KMS-11 (cell line): ENCODE data around the gene CUEDC1.

Source experiments
- H2AFZ ChIP-seq: fragments of 200-600 bp; sonication (generic); 2 replicates; pipeline ENCODE4 v1.6.1; 2016; ENCODE audit warnings: antibody characterized with exemption, mixed run types, low read depth
- H3K27ac ChIP-seq: fragments of 200-600 bp; sonication (generic); 2 replicates; pipeline ENCODE4 v1.6.1; 2016; ENCODE audit warnings: mild to moderate bottlenecking, mixed run types
- H3K27me3 ChIP-seq: fragments of 200-600 bp; sonication (generic); 2 replicates; pipeline ENCODE4 v1.6.1; 2017; ENCODE audit warnings: mild to moderate bottlenecking, low read depth, mixed run types, moderate library complexity; ENCODE audit not compliant: insufficient read depth
- H3K36me3 ChIP-seq: fragments of 200-600 bp; sonication (generic); 2 replicates; pipeline ENCODE4 v1.6.1; 2017; ENCODE audit warnings: mild to moderate bottlenecking, mixed run types; ENCODE audit not compliant: insufficient read depth
- H3K4me1 ChIP-seq: fragments of 200-600 bp; sonication (generic); 2 replicates; pipeline ENCODE4 v1.6.1; 2016; ENCODE audit warnings: mild to moderate bottlenecking, low read depth, mixed run types; ENCODE audit not compliant: poor library complexity, severe bottlenecking
- H3K4me2 ChIP-seq: fragments of 200-600 bp; sonication (generic); 2 replicates; pipeline ENCODE4 v1.7.0; 2016; ENCODE audit warnings: mild to moderate bottlenecking, mixed run types
- H3K4me3 ChIP-seq: fragments of 200-600 bp; sonication (generic); IDR thresholded peaks from 2 replicates; pipeline ENCODE4 v1.6.1; 2017; ENCODE audit warnings: low read depth, low read length, mixed read lengths; ENCODE audit not compliant: insufficient read depth
- H3K79me2 ChIP-seq: fragments of 200-600 bp; sonication (generic); 2 replicates; pipeline ENCODE4 v1.6.1; 2016; ENCODE audit warnings: low read depth, mixed run types; ENCODE audit not compliant: insufficient read depth
- H3K9ac ChIP-seq: fragments of 200-600 bp; sonication (generic); 2 replicates; pipeline ENCODE4 v1.6.1; 2016; ENCODE audit warnings: mild to moderate bottlenecking, mixed run types
- H4K20me1 ChIP-seq: fragments of 200-600 bp; sonication (generic); 2 replicates; pipeline ENCODE4 v1.6.1; 2016; ENCODE audit warnings: mild to moderate bottlenecking, mixed run types; ENCODE audit not compliant: insufficient read depth
- TF ChIP-seq, protein P1 (sequence below): fragments of 200-600 bp; sonication (generic); conservative IDR thresholded peaks from 2 replicates; pipeline ENCODE4 v1.6.1; 2017; ENCODE audit warnings: low read depth, mild to moderate bottlenecking, antibody characterized with exemption, low read length, moderate library complexity, mixed read lengths

CUEDC1 gene

DNA sequence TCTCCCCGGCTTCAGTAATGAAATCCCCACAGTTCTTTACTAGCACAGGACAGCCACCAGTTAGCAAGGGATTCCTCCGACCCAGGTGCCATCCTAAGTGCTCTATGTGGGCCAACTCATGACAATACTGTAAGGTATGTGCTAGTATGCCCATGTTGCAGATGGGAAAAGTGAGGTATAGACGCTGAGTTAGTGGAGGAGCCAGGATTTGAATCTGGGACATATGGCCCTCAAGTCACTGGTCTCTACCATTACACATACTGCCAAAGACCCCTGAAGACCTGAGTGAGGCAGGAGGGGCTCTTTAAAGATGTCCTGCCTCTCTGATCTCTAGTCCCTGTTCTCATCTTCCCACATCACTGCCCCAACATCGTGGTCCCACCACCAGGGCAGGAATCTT lies 69.2 kb downstream of the CUEDC1 start:
- Histone ChIP-seq H3K9ac (no peak overlapping the region), H3K36me3 (no peaks in the 10 kb centered on the region), H3K27me3 (no peaks in the 10 kb centered on the region; the same call in 1 of the 2 replicates), H3K27ac (no peak overlapping the region), H3K4me1 (peaks cover 10% of the 10 kb centered on the region), H3K79me2 (no peaks in the 10 kb centered on the region), H2AFZ (no peak overlapping the region), H3K4me3 (no peak overlapping the region), H4K20me1 (no peaks in the 10 kb centered on the region), H3K4me2 (no peak overlapping the region)
- TF ChIP-seq, protein P1, sequence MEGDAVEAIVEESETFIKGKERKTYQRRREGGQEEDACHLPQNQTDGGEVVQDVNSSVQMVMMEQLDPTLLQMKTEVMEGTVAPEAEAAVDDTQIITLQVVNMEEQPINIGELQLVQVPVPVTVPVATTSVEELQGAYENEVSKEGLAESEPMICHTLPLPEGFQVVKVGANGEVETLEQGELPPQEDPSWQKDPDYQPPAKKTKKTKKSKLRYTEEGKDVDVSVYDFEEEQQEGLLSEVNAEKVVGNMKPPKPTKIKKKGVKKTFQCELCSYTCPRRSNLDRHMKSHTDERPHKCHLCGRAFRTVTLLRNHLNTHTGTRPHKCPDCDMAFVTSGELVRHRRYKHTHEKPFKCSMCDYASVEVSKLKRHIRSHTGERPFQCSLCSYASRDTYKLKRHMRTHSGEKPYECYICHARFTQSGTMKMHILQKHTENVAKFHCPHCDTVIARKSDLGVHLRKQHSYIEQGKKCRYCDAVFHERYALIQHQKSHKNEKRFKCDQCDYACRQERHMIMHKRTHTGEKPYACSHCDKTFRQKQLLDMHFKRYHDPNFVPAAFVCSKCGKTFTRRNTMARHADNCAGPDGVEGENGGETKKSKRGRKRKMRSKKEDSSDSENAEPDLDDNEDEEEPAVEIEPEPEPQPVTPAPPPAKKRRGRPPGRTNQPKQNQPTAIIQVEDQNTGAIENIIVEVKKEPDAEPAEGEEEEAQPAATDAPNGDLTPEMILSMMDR = no peak

DNA sequence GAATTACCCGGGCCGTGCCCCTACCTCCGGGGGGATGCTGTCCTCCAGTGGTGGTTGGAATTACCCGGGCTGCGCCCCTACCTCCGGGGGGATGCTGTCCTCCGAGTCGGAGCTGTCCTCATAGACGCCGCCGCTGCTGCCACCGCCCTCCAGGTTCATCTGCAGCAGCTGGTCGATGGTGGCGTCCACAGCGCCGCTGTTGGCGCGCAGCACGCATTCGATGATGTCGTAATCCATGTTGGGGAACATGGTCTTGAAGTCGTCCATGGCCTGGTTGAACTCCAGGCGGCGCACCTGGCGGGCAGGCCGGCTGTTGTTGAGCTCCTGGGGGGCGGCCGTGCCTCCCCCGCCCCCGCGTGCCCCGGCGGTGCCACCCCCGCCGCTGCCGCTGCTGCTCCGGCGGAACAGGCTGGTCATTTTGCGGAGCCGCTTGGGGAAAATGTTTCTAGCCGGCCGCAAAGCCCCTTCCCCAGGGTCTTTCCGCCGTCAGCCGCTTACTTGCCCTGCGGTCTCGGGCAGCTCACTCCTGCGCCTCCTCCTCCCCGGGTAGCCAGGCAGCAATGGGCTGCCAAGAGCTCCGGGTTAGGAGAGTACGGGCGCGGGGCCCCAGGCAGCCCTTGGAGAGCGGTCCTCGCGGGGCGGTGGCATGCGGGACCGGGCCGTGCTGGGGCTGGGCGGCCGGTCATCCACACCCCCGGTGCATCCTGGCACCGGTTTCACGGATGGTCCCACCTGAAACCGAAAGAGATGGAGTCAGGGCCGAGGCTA lies 69.9 kb downstream of the CUEDC1 start:
- Histone ChIP-seq H3K27ac (no peak overlapping the region), H3K79me2 (no peaks in the 10 kb centered on the region), H3K4me3 (no peak overlapping the region), H4K20me1 (no peaks in the 10 kb centered on the region), H3K27me3 (no peaks in the 10 kb centered on the region; the same call in 1 of the 2 replicates), H2AFZ (no peak overlapping the region), H3K4me2 (no peak overlapping the region), H3K9ac (no peak overlapping the region), H3K4me1 (peaks cover 6% of the 10 kb centered on the region), H3K36me3 (no peaks in the 10 kb centered on the region)
- TF ChIP-seq, protein P1 = no peak

DNA sequence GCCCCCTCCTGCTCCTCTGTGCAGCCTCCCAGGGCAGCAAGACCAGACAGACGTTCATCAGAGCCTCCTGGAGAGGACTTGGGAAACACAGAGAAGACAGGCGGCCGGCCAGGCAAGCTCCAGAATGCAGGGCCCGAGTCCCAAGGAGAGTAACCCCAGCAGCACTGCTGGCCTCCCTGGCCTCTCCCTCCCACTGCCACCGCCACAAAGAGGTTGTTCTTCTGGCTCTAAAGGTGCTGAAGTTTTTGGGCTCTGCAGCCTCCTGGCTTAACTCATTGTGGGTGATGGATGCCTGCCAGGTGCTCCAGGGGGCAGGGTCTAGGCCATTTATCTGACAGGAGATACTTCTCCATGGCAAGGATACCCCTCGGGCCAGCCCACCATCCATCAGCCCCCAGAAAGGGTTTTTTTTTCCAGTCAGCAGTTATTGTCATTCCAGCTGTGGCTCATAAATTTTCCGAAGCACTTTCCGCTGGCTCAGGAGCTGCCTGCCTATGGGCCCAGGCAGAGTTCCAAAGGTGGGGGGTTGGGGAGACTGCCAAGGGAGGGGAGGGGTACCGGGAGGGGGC lies 73.3 kb downstream of the CUEDC1 start:
- Histone ChIP-seq H3K27me3 (no peaks in the 10 kb centered on the region; the same call in 1 of the 2 replicates), H3K4me2 (no peak overlapping the region), H3K27ac (no peak overlapping the region), H2AFZ (no peak overlapping the region), H3K79me2 (no peaks in the 10 kb centered on the region), H4K20me1 (no peaks in the 10 kb centered on the region), H3K4me1 (peaks cover 20% of the 10 kb centered on the region), H3K4me3 (no peak overlapping the region), H3K36me3 (no peaks in the 10 kb centered on the region), H3K9ac (no peak overlapping the region)
- TF ChIP-seq, protein P1 = no peak

DNA sequence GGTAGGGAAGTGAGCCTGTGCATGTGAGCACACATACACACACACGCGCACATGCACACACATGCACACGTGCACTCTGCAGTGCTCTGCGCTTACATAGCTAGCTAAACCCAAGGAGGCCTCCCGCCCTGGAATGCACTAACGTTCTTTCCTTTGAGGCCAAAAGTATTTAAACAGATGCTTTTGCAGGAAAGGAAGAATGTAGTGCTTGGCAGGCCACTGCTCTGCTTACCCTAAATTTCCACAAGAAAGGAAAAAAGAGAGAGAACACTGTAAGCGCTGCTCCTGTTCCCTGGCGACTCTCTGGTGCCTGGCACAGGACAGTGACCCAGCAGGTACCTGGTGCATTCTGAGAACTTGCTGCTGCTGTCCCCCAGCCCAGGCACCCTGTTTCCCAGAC lies 74.1 kb downstream of the CUEDC1 start:
- TF ChIP-seq, protein P1 = no peak
- H3K4me2 ChIP-seq = no peak overlapping the region
- no peak overlapping the region for H2AFZ ChIP-seq
- no peaks in the 10 kb centered on the region for H3K36me3 ChIP-seq
- H4K20me1 ChIP-seq = no peaks in the 10 kb centered on the region
- H3K9ac ChIP-seq = no peak overlapping the region
- no peak overlapping the region for H3K27ac ChIP-seq
- no peak overlapping the region for H3K4me3 ChIP-seq
- no peaks in the 10 kb centered on the region; the same call in 1 of the 2 replicates for H3K27me3 ChIP-seq
- no peaks in the 10 kb centered on the region for H3K79me2 ChIP-seq
- H3K4me1 ChIP-seq = peaks cover 27% of the 10 kb centered on the region
